SK-N-SH treated with all-trans-retinoic acid at 6 μM for 48 hours (cell line): Measurements from ENCODE around the gene MMP25.

Source experiments
- CREB5 ChIP-seq: fragments of 250-450 bp; sonication (Bioruptor Pico); IDR thresholded peaks from 2 replicates; pipeline ENCODE4 v1.5.1; 2020; ENCODE audit warnings: low read depth, mild to moderate bottlenecking, moderate library complexity
- CSDC2 ChIP-seq: fragments of 250-450 bp; sonication (Bioruptor Pico); IDR thresholded peaks from 2 replicates; pipeline ENCODE4 v1.5.0; 2020; ENCODE audit warnings: mild to moderate bottlenecking, moderate library complexity
- CSRNP3 ChIP-seq: fragments of 250-450 bp; sonication (Bioruptor Pico); IDR thresholded peaks from 2 replicates; pipeline ENCODE4 v1.5.1; 2021; ENCODE audit warnings: mild to moderate bottlenecking, moderate library complexity
- ESRRG ChIP-seq: fragments of 250-450 bp; sonication (Bioruptor Pico); IDR thresholded peaks from 2 replicates; pipeline ENCODE4 v1.6.1; 2021; ENCODE audit warnings: mild to moderate bottlenecking
- PATZ1 ChIP-seq: fragments of 250-450 bp; sonication (Bioruptor Pico); IDR thresholded peaks from 2 replicates; pipeline ENCODE4 v1.8.0; 2020; ENCODE audit warnings: mild to moderate bottlenecking, moderate library complexity, borderline replicate concordance
- PPARA ChIP-seq: fragments of 250-450 bp; sonication (Bioruptor Pico); IDR thresholded peaks from 2 replicates; pipeline ENCODE4 v1.5.0; 2020; ENCODE audit warnings: mild to moderate bottlenecking, borderline replicate concordance
- SNAI2 ChIP-seq: fragments of 250-450 bp; sonication (Bioruptor Pico); IDR thresholded peaks from 2 replicates; pipeline ENCODE4 v1.5.0; 2020; ENCODE audit warnings: mild to moderate bottlenecking, moderate library complexity
- TCF4 ChIP-seq: fragments of 250-450 bp; sonication (Bioruptor Pico); IDR thresholded peaks from 2 replicates; pipeline ENCODE4 v1.8.0; 2021; ENCODE audit warnings: mild to moderate bottlenecking, moderate library complexity, borderline replicate concordance
- TOX ChIP-seq: fragments of 250-450 bp; sonication (Bioruptor Pico); IDR thresholded peaks from 2 replicates; pipeline ENCODE4 v1.8.0; 2021; ENCODE audit warnings: mild to moderate bottlenecking, moderate library complexity, borderline replicate concordance
- TSHZ2 ChIP-seq: fragments of 250-450 bp; sonication (Bioruptor Pico); IDR thresholded peaks from 2 replicates; pipeline ENCODE4 v1.5.0; 2020; ENCODE audit warnings: mild to moderate bottlenecking, moderate library complexity
- ZFP30 ChIP-seq: fragments of 450-650 bp; formaldehyde crosslinking; IDR thresholded peaks from 2 replicates; pipeline ENCODE4 v1.5.0; 2022; ENCODE audit warnings: mild to moderate bottlenecking, moderate library complexity
- ZNF565 ChIP-seq: fragments of 450-650 bp; formaldehyde crosslinking; conservative IDR thresholded peaks from 2 replicates; pipeline ENCODE4 v1.5.0; 2020; ENCODE audit warnings: low read depth, mild to moderate bottlenecking, moderate library complexity
- ZNF70 ChIP-seq: fragments of 450-650 bp; formaldehyde crosslinking; IDR thresholded peaks from 2 replicates; pipeline ENCODE4 v1.5.0; 2020; ENCODE audit warnings: mild to moderate bottlenecking, moderate library complexity
- ZNF8 ChIP-seq: fragments of 450-650 bp; formaldehyde crosslinking; IDR thresholded peaks from 2 replicates; pipeline ENCODE4 v1.5.0; 2020; ENCODE audit warnings: mild to moderate bottlenecking, moderate library complexity

- TF ChIP-seq PATZ1 (CRISPR knock-in tag), result no peak
- TF ChIP-seq CREB5, result no peak
- no peak for TF ChIP-seq TSHZ2 (CRISPR knock-in tag)
- no peak for TF ChIP-seq ZNF70 (CRISPR knock-in tag)
- no peak for TF ChIP-seq ZFP30
- no peak for TF ChIP-seq CSDC2
- no peak for TF ChIP-seq SNAI2 (CRISPR knock-in tag)
- no peak for TF ChIP-seq TCF4 (CRISPR knock-in tag)
- TF ChIP-seq PPARA (CRISPR knock-in tag), result no peak
- no peak for TF ChIP-seq ZNF565 (CRISPR knock-in tag)
- no peak for TF ChIP-seq ESRRG (CRISPR knock-in tag)
- TF ChIP-seq CSRNP3 (CRISPR knock-in tag), result no peak
- TF ChIP-seq TOX (CRISPR knock-in tag), result no peak
- TF ChIP-seq ZNF8 (CRISPR knock-in tag), result no peak
Observed at GRCh38 chr16:3032624-3033023, 13.7 kb upstream of the MMP25 start.
